SJCRH30 (cell line): Measurements from ENCODE around the gene METTL5. TPM values are rescaled to one million over a fixed set of nuclear protein-coding genes. Genes with fewer than 3 reads are reported as not detected.
"Not testable (repeated sequence)": the region's sequence is repeated elsewhere in the genome, so short reads cannot be mapped to it uniquely, and the experiment has no call there.

Experiments
- DNase-seq, 2 experiments: peaks; one replicate each; pipeline ENCODE4 v3.0.0-alpha.2; 2015 to 2020
- H3K27ac ChIP-seq: fragments of 250-450 bp; sonication (Bioruptor Pico); 2 replicates; pipeline ENCODE4 v1.5.1; 2020; ENCODE audit warnings: mild to moderate bottlenecking, moderate library complexity
- H3K27me3 ChIP-seq: fragments of 250-450 bp; sonication (Bioruptor Pico); 2 replicates; pipeline ENCODE4 v1.5.1; 2020; ENCODE audit warnings: mild to moderate bottlenecking, moderate library complexity
- H3K36me3 ChIP-seq: fragments of 250-450 bp; sonication (Bioruptor Pico); 2 replicates; pipeline ENCODE4 v1.5.1; 2020; ENCODE audit warnings: mild to moderate bottlenecking, moderate library complexity
- H3K4me1 ChIP-seq: fragments of 250-450 bp; sonication (Bioruptor Pico); 2 replicates; pipeline ENCODE4 v1.5.1; 2020; ENCODE audit warnings: mild to moderate bottlenecking, moderate library complexity
- H3K4me3 ChIP-seq: fragments of 250-450 bp; sonication (Bioruptor Pico); 2 replicates; pipeline ENCODE4 v1.5.1; 2020; ENCODE audit warnings: mild to moderate bottlenecking, moderate library complexity
- H3K9me3 ChIP-seq: fragments of 250-450 bp; sonication (Bioruptor Pico); replicated peaks from 2 replicates; pipeline ENCODE4 v1.5.1; 2020; ENCODE audit warnings: mild to moderate bottlenecking, moderate library complexity
- total RNA-seq: library from RNA; depleted of rRNA; stranded (reverse); fragments of >200 nt; shearing (Covaris generic); gene quantifications from 2 replicates; pipeline ENCODE4 v1.2.3, GENCODE V29; 2014; rRNA removed

Gene METTL5
- 40.5 and 41.2 TPM in 2 replicates for total RNA-seq

GRCh38 chr2:169824373-169825333 lies at the start of gene METTL5:
TSS of gene METTL5 (minus strand) at chr2:169824905. CDS start at chr2:169824597, 308 bp downstream.
- H3K27me3 ChIP-seq, result no peaks in the 10 kb centered on the region
- peak within 1 kb of the TSS; percentile 43; the same call in 1 of the 2 replicates for H3K27ac ChIP-seq
- peak within 1 kb of the TSS; percentile 84 for H3K4me3 ChIP-seq
- H3K36me3 ChIP-seq, result no peaks in the 10 kb centered on the region
- peak; percentile 80 to 86 for DNase-seq
- no peaks in the 10 kb centered on the region for H3K9me3 ChIP-seq
- 0 out of 2 replicates have a peak, but pooled peaks cover 4% of the 10 kb centered on the region for H3K4me1 ChIP-seq

- Histone ChIP-seq H3K9me3 (no peaks in the 10 kb centered on the region), H3K4me1 (no peaks in the 10 kb centered on the region), H3K27ac (no peak overlapping the region), H3K36me3 (peaks cover 4% of the 10 kb centered on the region; the same call in 1 of the 2 replicates), H3K4me3 (no peak overlapping the region), H3K27me3 (no peaks in the 10 kb centered on the region)
- DNase-seq, result no peak
Measured at GRCh38 chr2:169871994-169872393, 47.3 kb upstream of the METTL5 start.

GRCh38 chr2:169871369-169871768 lies 46.7 kb upstream of the METTL5 start:
- not testable (repeated sequence) for H3K27ac ChIP-seq, H3K27me3 ChIP-seq, H3K9me3 ChIP-seq, DNase-seq, H3K4me1 ChIP-seq, H3K36me3 ChIP-seq, H3K4me3 ChIP-seq

- no peak for DNase-seq
- Histone ChIP-seq H3K27ac (no peak overlapping the region), H3K4me1 (no peaks in the 10 kb centered on the region), H3K27me3 (no peaks in the 10 kb centered on the region), H3K9me3 (no peaks in the 10 kb centered on the region), H3K36me3 (no peaks in the 10 kb centered on the region; the same call in 1 of the 2 replicates), H3K4me3 (no peak overlapping the region)
Measured at GRCh38 chr2:169868951-169869350, 44.2 kb upstream of the METTL5 start.

- no peak for DNase-seq
- no peaks in the 10 kb centered on the region for H3K4me1 ChIP-seq
- no peaks in the 10 kb centered on the region for H3K9me3 ChIP-seq
- H3K27me3 ChIP-seq, result no peaks in the 10 kb centered on the region
- H3K27ac ChIP-seq, result no peak overlapping the region
- H3K36me3 ChIP-seq, result no peaks in the 10 kb centered on the region; the same call in 1 of the 2 replicates
- H3K4me3 ChIP-seq, result no peak overlapping the region
Measured at GRCh38 chr2:169867579-169867978, 42.9 kb upstream of the METTL5 start.

- H3K4me3 ChIP-seq, H3K4me1 ChIP-seq, H3K27ac ChIP-seq, DNase-seq, H3K36me3 ChIP-seq, H3K9me3 ChIP-seq, H3K27me3 ChIP-seq: not testable (repeated sequence)
Measured at GRCh38 chr2:169866230-169866629, 41.5 kb upstream of the METTL5 start.

- Histone ChIP-seq H3K4me1 (no peaks in the 10 kb centered on the region), H3K36me3 (no peaks in the 10 kb centered on the region), H3K9me3 (no peaks in the 10 kb centered on the region), H3K27ac (no peak overlapping the region), H3K4me3 (no peak overlapping the region), H3K27me3 (no peaks in the 10 kb centered on the region)
- DNase-seq, result no peak
Measured at GRCh38 chr2:169865492-169865891, 40.8 kb upstream of the METTL5 start.

- H3K4me1 ChIP-seq, result no peaks in the 10 kb centered on the region
- no peak for DNase-seq
- no peak overlapping the region for H3K27ac ChIP-seq
- no peaks in the 10 kb centered on the region for H3K36me3 ChIP-seq
- H3K4me3 ChIP-seq, result no peak overlapping the region
- H3K9me3 ChIP-seq, result no peaks in the 10 kb centered on the region; the same call in 1 of the 2 replicates
- no peaks in the 10 kb centered on the region for H3K27me3 ChIP-seq
Measured at GRCh38 chr2:169862816-169863215, 38.1 kb upstream of the METTL5 start.

- no peaks in the 10 kb centered on the region for H3K36me3 ChIP-seq
Measured at GRCh38 chr2:169860149-169860548, 35.4 kb upstream of the METTL5 start.

GRCh38 chr2:169859423-169859822 lies 34.7 kb upstream of the METTL5 start:
- H3K27ac ChIP-seq, result no peak overlapping the region
- H3K36me3 ChIP-seq, result no peaks in the 10 kb centered on the region
- H3K9me3 ChIP-seq, result no peaks in the 10 kb centered on the region; the same call in 1 of the 2 replicates
- no peaks in the 10 kb centered on the region for H3K4me1 ChIP-seq
- H3K27me3 ChIP-seq, result no peaks in the 10 kb centered on the region
- no peak overlapping the region for H3K4me3 ChIP-seq
- no peak for DNase-seq

More at GRCh38 chr2:169860149-169860548, 35.4 kb upstream of the METTL5 start:
- Histone ChIP-seq H3K27ac (no peak overlapping the region), H3K9me3 (no peaks in the 10 kb centered on the region; the same call in 1 of the 2 replicates), H3K4me1 (no peaks in the 10 kb centered on the region), H3K27me3 (no peaks in the 10 kb centered on the region), H3K4me3 (no peak overlapping the region)
- no peak for DNase-seq

- H3K36me3 ChIP-seq, H3K4me1 ChIP-seq, H3K9me3 ChIP-seq, H3K4me3 ChIP-seq, H3K27me3 ChIP-seq, DNase-seq, H3K27ac ChIP-seq: not testable (repeated sequence)
Measured at GRCh38 chr2:169855281-169856258, 30.9 kb upstream of the METTL5 start.

- Histone ChIP-seq H3K9me3 (no peaks in the 10 kb centered on the region), H3K36me3 (no peaks in the 10 kb centered on the region), H3K4me1 (no peaks in the 10 kb centered on the region), H3K27ac (no peak overlapping the region), H3K27me3 (no peaks in the 10 kb centered on the region), H3K4me3 (no peak overlapping the region)
- DNase-seq, result no peak
Measured at GRCh38 chr2:169853041-169853668, 28.4 kb upstream of the METTL5 start.

GRCh38 chr2:169849710-169850109 lies 25.0 kb upstream of the METTL5 start:
- no peak overlapping the region for H3K27ac ChIP-seq

GRCh38 chr2:169848959-169849693 lies 24.4 kb upstream of the METTL5 start:
- not testable (repeated sequence) for H3K27ac ChIP-seq, H3K27me3 ChIP-seq, H3K4me1 ChIP-seq, H3K4me3 ChIP-seq, DNase-seq, H3K9me3 ChIP-seq, H3K36me3 ChIP-seq

More at GRCh38 chr2:169849710-169850109, 25.0 kb upstream of the METTL5 start:
- H3K9me3 ChIP-seq, result no peaks in the 10 kb centered on the region
- no peaks in the 10 kb centered on the region for H3K4me1 ChIP-seq
- no peaks in the 10 kb centered on the region for H3K27me3 ChIP-seq
- no peak overlapping the region for H3K4me3 ChIP-seq
- H3K36me3 ChIP-seq, result 0 out of 2 replicates have a peak, but pooled peaks cover 3% of the 10 kb centered on the region
- no peak for DNase-seq
